Measurements from ENCODE around the gene TRAPPC12.
"Not testable (repeated sequence)": the region's sequence is repeated elsewhere in the genome, so short reads cannot be mapped to it uniquely, and the experiment has no call there.

DNA sequence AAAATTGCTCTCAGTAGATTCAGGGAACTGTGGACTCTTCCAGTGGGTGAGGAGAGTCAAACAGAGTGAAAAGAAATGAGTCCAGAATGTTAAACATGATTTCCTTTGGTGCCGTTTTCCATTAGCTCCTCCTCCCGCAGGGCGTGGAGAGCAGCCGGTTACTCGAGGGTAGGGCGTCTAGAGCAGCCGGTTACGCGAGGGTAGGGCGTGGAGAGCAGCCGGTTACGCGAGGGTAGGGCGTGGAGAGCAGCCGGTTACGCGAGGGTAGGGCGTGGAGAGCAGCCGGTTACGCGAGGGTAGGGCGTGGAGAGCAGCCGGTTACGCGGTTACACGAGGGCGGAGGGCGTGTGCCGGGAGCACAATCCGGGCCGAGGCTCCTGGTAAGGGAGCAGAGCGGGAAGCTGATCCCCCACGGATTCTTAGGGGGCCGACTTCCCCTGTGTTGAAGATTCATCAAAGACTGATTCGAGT lies 69.0 kb downstream of the TRAPPC12 start:
- TF ChIP-seq POLR2A (IDR thresholded peaks at IDR 0.05) = not testable (repeated sequence)
- TF ChIP-seq, protein P1, sequence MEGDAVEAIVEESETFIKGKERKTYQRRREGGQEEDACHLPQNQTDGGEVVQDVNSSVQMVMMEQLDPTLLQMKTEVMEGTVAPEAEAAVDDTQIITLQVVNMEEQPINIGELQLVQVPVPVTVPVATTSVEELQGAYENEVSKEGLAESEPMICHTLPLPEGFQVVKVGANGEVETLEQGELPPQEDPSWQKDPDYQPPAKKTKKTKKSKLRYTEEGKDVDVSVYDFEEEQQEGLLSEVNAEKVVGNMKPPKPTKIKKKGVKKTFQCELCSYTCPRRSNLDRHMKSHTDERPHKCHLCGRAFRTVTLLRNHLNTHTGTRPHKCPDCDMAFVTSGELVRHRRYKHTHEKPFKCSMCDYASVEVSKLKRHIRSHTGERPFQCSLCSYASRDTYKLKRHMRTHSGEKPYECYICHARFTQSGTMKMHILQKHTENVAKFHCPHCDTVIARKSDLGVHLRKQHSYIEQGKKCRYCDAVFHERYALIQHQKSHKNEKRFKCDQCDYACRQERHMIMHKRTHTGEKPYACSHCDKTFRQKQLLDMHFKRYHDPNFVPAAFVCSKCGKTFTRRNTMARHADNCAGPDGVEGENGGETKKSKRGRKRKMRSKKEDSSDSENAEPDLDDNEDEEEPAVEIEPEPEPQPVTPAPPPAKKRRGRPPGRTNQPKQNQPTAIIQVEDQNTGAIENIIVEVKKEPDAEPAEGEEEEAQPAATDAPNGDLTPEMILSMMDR (IDR thresholded peaks at IDR 0.05) = not testable (repeated sequence)

All from thyroid gland (tissue), 4 donors.